H1 (cell line): ENCODE data around the gene NME1.

Source experiments
- EP300 ChIP-seq, 2 experiments: IDR thresholded peaks; 1 replicate in 1 of 2; 2 replicates in 1 of 2; pipeline ENCODE4 v1.6.1; 2011 to 2012; ENCODE audit warnings: low read depth in 2 of 2, low read length in 2 of 2, mild to moderate bottlenecking in 2 of 2, borderline replicate concordance in 1 of 2, inconsistent platforms in 1 of 2, moderate library complexity in 1 of 2
- EZH2 ChIP-seq: fragments of 200-600 bp; sonication (generic); IDR thresholded peaks from 2 replicates; pipeline ENCODE4 v1.7.1; 2012; ENCODE audit warnings: low read depth, mild to moderate bottlenecking, moderate library complexity, low read length, inconsistent platforms; ENCODE audit not compliant: severe bottlenecking
- GABPA ChIP-seq: IDR thresholded peaks from 2 replicates; pipeline ENCODE4 v1.6.1; 2011; ENCODE audit warnings: mild to moderate bottlenecking, low read length, moderate library complexity, borderline replicate concordance; ENCODE audit not compliant: insufficient read depth
- GTF2F1 ChIP-seq: IDR thresholded peaks from 2 replicates; pipeline ENCODE4 v1.6.1; 2012; ENCODE audit warnings: low read depth, low read length, improper control_type of control experiment, borderline replicate concordance
- POLR2A ChIP-seq, 2 experiments: IDR thresholded peaks; 1 replicate in 1 of 2; 2 replicates in 1 of 2; pipeline ENCODE4 v1.6.1; 2011; ENCODE audit warnings: low read depth in 2 of 2, low read length in 2 of 2, mild to moderate bottlenecking in 2 of 2; ENCODE audit errors: control extremely low read depth in 1 of 2
- RAD21 ChIP-seq, 2 experiments: IDR thresholded peaks in 1 of 2; conservative IDR thresholded peaks in 1 of 2; 2 replicates each; pipeline ENCODE4 v1.6.1; 2011; ENCODE audit warnings: low read depth in 2 of 2, low read length in 2 of 2, improper control_type of control experiment in 1 of 2, inconsistent platforms in 1 of 2, mild to moderate bottlenecking in 1 of 2, moderate library complexity in 1 of 2
- SP2 ChIP-seq: IDR thresholded peaks from 2 replicates; pipeline ENCODE4 v1.6.1; 2012; ENCODE audit warnings: mild to moderate bottlenecking, low read length, inconsistent platforms
- TCF12 ChIP-seq: IDR thresholded peaks from 2 replicates; pipeline ENCODE4 v1.6.1; 2011; ENCODE audit warnings: low read depth, mild to moderate bottlenecking, low read length
- ZNF274 ChIP-seq: IDR thresholded peaks from 2 replicates; pipeline ENCODE4 v1.7.0; 2012; ENCODE audit warnings: low read length, borderline replicate concordance; ENCODE audit errors: extremely low read depth
- TF ChIP-seq, protein P1 (sequence below), 3 experiments: IDR thresholded peaks; 1 replicate in 2 of 3; 2 replicates in 1 of 3; pipeline versions ENCODE4 v1.5.1 to v1.6.1; 2011; ENCODE audit warnings: low read length in 3 of 3, mild to moderate bottlenecking in 3 of 3, inconsistent platforms in 2 of 3, low read depth in 1 of 3, moderate library complexity in 1 of 3; ENCODE audit not compliant: insufficient read depth in 1 of 3; ENCODE audit errors: control extremely low read depth in 1 of 3
- TF ChIP-seq, protein P2 (sequence below): IDR thresholded peaks from 2 replicates; pipeline ENCODE4 v1.6.1; 2012; ENCODE audit warnings: inconsistent platforms

DNA sequence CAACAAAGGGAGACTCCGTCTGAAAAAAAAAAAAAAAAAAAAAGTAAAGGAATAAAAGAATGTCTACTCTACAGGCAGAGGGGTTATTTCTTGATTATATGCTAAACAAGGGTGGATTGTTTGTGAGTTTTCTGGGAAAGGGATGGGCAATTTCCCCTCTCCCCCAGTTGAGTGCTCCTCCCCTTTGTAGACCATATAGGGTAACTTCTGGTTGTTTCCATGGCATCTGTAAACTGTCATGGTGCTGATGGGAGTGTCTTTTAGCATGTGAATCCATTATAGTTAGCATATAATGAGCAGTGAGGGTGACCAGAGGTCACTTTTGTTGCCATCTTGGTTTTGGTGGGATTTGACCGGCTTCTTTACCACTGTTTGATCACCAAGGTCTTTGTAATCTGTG lies 4.2 kb upstream of the NME1 start:
- no peak for TF ChIP-seq ZNF274
- TF ChIP-seq GABPA, result no peak
- TF ChIP-seq, protein P1, sequence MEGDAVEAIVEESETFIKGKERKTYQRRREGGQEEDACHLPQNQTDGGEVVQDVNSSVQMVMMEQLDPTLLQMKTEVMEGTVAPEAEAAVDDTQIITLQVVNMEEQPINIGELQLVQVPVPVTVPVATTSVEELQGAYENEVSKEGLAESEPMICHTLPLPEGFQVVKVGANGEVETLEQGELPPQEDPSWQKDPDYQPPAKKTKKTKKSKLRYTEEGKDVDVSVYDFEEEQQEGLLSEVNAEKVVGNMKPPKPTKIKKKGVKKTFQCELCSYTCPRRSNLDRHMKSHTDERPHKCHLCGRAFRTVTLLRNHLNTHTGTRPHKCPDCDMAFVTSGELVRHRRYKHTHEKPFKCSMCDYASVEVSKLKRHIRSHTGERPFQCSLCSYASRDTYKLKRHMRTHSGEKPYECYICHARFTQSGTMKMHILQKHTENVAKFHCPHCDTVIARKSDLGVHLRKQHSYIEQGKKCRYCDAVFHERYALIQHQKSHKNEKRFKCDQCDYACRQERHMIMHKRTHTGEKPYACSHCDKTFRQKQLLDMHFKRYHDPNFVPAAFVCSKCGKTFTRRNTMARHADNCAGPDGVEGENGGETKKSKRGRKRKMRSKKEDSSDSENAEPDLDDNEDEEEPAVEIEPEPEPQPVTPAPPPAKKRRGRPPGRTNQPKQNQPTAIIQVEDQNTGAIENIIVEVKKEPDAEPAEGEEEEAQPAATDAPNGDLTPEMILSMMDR (IDR thresholded peaks at IDR 0.05; ENCODE audit: control extremely low read depth in 1 of 3, insufficient read depth in 1 of 3, low read depth in 1 of 3, low read length in 3 of 3), result no peak
- no peak for TF ChIP-seq EP300 (IDR thresholded peaks at IDR 0.05; ENCODE audit: borderline replicate concordance in 1 of 2, low read depth in 2 of 2, low read length in 2 of 2)
- TF ChIP-seq RAD21 (IDR thresholded peaks at IDR 0.05 in 1 of 2, conservative IDR thresholded peaks at IDR 0.05 in 1 of 2; ENCODE audit: low read depth in 2 of 2, low read length in 2 of 2), result no peak
- no peak for TF ChIP-seq TCF12
- no peak for TF ChIP-seq EZH2
- TF ChIP-seq, protein P2, sequence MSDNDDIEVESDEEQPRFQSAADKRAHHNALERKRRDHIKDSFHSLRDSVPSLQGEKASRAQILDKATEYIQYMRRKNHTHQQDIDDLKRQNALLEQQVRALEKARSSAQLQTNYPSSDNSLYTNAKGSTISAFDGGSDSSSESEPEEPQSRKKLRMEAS, result no peak
- no peak for TF ChIP-seq POLR2A (IDR thresholded peaks at IDR 0.05; ENCODE audit: control extremely low read depth in 1 of 2, low read depth in 2 of 2, low read length in 2 of 2)
- TF ChIP-seq GTF2F1, result no peak
- no peak for TF ChIP-seq SP2
